ENCODE results near the gene TNS3. TPM values are rescaled to one million over a fixed set of nuclear protein-coding genes. Genes with fewer than 3 reads are reported as not detected.

TNS3 gene
- total RNA-seq, 2 experiments from 2014 or later: 0.11 TPM

DNA sequence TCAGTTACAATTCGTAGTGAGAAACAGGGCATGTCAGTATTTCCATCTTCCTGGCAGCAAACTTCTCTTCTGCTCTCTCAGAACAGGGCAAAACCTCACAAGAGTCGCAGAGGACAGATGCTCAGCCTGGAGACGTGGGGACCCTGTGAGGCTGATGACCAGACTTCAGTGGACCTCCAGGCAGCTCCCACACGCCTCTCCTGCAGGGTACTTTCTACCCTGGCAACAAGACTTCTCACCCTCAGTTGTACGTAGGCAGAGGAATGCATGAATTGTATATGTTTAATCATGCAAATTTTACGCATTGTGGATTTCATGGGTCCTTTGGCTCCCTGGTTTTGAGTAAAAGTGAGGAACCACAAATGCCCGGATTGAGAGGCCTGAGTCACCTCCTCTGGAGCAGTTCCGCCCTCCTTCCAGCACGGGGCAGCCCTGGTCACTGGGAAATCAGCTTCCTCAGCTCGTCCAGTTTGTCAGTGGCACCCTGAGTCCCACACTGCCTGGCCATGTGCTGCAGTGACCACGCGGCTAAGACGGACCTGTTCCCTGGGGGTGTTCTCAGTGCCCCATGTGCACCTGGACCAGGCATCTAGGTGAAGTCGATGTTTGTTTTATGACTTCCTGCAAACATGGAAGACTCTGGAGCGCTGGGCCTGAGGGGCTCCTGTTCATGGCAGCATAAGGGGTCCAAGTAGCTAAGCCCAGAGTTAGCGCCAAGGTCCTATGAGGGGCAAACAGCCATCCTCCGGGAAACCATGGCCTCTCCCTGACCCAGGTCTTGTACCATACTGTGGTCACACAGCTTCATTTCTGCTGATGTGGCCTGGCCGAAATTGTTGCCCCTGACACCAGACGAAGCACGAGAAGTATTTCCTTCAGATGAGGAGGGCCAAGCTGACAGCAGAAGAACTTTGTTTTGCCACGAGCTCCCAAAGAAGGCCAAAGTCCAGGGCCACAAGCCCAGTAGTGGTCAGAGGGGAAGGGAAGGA is 165.1 kb downstream of the TNS3 start:
- H3K4me1 Mint-ChIP-seq: peaks cover 4% of the 10 kb centered on the region
- H3K36me3 Mint-ChIP-seq (ENCODE audit: low read depth): no peaks in the 10 kb centered on the region
- no peaks in the 10 kb centered on the region for H3K27me3 Mint-ChIP-seq
- ChIA-PET CTCF (no interaction called here), POLR2A (no interaction called here)
- H3K27ac Mint-ChIP-seq: no peak overlapping the region
- no peak for DNase-seq
- intact Hi-C loops (cut with DNase I, micrococcal nuclease): no loop called here
- no peak overlapping the region for H3K4me3 Mint-ChIP-seq
- H3K9me3 Mint-ChIP-seq (ENCODE audit: low read depth): no peaks in the 10 kb centered on the region
- ATAC-seq: no peak

GRCh38 chr7:47415318-47416212 is 166.3 kb downstream of the TNS3 start:
- Mint-ChIP-seq H3K27ac (no peak overlapping the region), H3K27me3 (no peaks in the 10 kb centered on the region), H3K4me3 (no peak overlapping the region), H3K36me3 (ENCODE audit: low read depth) (no peaks in the 10 kb centered on the region), H3K4me1 (peaks cover 4% of the 10 kb centered on the region), H3K9me3 (ENCODE audit: low read depth) (no peaks in the 10 kb centered on the region)
- ATAC-seq (no peak), DNase-seq (no peak)
- POLR2A ChIA-PET: no interaction called here
- intact Hi-C loops (cut with DNase I, micrococcal nuclease): no loop called here
- CTCF ChIA-PET: no interaction called here

- intact Hi-C loops (cut with DNase I, micrococcal nuclease): no loop called here
- no peaks in the 10 kb centered on the region for H3K36me3 Mint-ChIP-seq (ENCODE audit: low read depth)
- POLR2A ChIA-PET: no interaction called here
- no peak overlapping the region for H3K27ac Mint-ChIP-seq
- no peak overlapping the region for H3K4me3 Mint-ChIP-seq
- no peaks in the 10 kb centered on the region for H3K27me3 Mint-ChIP-seq
- H3K9me3 Mint-ChIP-seq (ENCODE audit: low read depth): no peaks in the 10 kb centered on the region
- H3K4me1 Mint-ChIP-seq: peaks cover 4% of the 10 kb centered on the region
- CTCF ChIA-PET: no interaction called here
- no peak for ATAC-seq
- DNase-seq: no peak
Observed at GRCh38 chr7:47414342-47415317, 167.3 kb downstream of the TNS3 start.

GRCh38 chr7:47413526-47414341 is 168.2 kb downstream of the TNS3 start:
- no peak for ATAC-seq
- Mint-ChIP-seq H3K4me3 (no peak overlapping the region), H3K27ac (no peak overlapping the region), H3K36me3 (ENCODE audit: low read depth) (no peaks in the 10 kb centered on the region), H3K9me3 (ENCODE audit: low read depth) (no peaks in the 10 kb centered on the region), H3K4me1 (peaks cover 4% of the 10 kb centered on the region), H3K27me3 (no peaks in the 10 kb centered on the region)
- ChIA-PET POLR2A (no interaction called here), CTCF (no interaction called here)
- intact Hi-C loops (cut with DNase I, micrococcal nuclease): no loop called here
- no peak for DNase-seq

GRCh38 chr7:47411901-47412300 is 170.0 kb downstream of the TNS3 start:
- no peak overlapping the region for H3K27ac Mint-ChIP-seq

DNA sequence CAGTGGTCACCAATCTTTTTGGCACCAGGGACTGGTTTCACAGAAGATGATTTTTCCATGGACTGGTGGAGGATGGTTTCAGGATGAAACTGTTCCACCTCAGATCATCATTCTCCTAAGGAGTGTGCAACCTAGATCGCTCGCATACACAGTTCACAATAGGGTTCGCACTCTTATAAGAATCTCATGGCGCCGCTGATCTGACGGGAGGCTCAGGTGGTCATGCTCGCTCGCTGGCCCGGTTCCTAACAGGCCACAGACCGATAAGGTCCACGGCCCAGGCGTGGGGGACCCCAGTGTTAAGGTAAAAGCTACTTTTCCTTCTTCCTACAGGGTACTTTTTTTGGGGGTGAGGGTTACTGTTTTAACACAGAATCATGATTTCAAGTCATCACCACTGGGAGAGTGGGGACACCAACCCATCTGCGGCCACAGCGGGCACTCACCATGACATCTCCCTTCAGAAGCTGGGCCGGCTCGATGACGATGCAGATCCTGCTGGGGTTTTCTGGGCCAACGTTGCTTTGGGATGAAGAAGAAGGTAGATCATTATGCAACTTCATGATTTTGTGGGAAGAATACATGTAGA is 170.5 kb downstream of the TNS3 start:
- H3K27me3 Mint-ChIP-seq: no peaks in the 10 kb centered on the region
- no peak for ATAC-seq
- ChIA-PET CTCF (no interaction called here), POLR2A (no interaction called here)
- no peaks in the 10 kb centered on the region for H3K36me3 Mint-ChIP-seq (ENCODE audit: low read depth)
- DNase-seq: no peak
- no peak overlapping the region for H3K27ac Mint-ChIP-seq
- intact Hi-C loops (cut with DNase I, micrococcal nuclease): no loop called here
- peaks cover 4% of the 10 kb centered on the region for H3K4me1 Mint-ChIP-seq
- no peaks in the 10 kb centered on the region for H3K9me3 Mint-ChIP-seq (ENCODE audit: low read depth)
- no peak overlapping the region for H3K4me3 Mint-ChIP-seq

More at GRCh38 chr7:47411901-47412300, 170.0 kb downstream of the TNS3 start:
- intact Hi-C loops (cut with DNase I, micrococcal nuclease): no loop called here
- Mint-ChIP-seq H3K9me3 (ENCODE audit: low read depth) (no peaks in the 10 kb centered on the region), H3K36me3 (ENCODE audit: low read depth) (no peaks in the 10 kb centered on the region), H3K4me1 (peaks cover 4% of the 10 kb centered on the region), H3K27me3 (no peaks in the 10 kb centered on the region), H3K4me3 (no peak overlapping the region)
- ChIA-PET POLR2A (no interaction called here), CTCF (no interaction called here)
- DNase-seq: no peak
- no peak for ATAC-seq

DNA sequence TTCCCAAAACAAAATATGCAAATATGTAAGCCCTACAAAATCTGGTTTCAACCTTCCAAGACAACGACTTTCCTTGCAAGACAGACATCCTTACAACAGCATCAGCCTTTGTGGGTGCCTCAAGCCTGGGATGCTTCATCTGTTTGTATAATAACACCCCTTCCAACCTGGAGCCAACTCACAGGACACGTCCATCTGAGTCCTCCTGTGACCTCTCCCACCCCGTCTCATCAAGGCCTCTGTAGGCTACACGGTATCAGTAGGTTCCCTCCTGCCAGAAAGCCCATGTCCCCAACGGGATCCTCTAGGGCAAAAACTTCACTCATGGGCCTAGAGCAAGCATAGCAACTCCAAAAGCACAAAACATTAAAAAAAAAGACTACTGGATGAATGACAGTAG is 173.2 kb downstream of the TNS3 start:
- ATAC-seq: no peak
- Mint-ChIP-seq H3K9me3 (ENCODE audit: low read depth) (no peaks in the 10 kb centered on the region), H3K27ac (no peak overlapping the region), H3K4me3 (no peak overlapping the region), H3K4me1 (peaks cover 4% of the 10 kb centered on the region), H3K27me3 (no peaks in the 10 kb centered on the region), H3K36me3 (ENCODE audit: low read depth) (no peaks in the 10 kb centered on the region)
- intact Hi-C loops (cut with DNase I, micrococcal nuclease): no loop called here
- POLR2A ChIA-PET: no interaction called here
- CTCF ChIA-PET: no interaction called here
- DNase-seq: no peak

GRCh38 chr7:47407821-47408674 is 173.9 kb downstream of the TNS3 start:
- no peak overlapping the region for H3K4me3 Mint-ChIP-seq
- H3K36me3 Mint-ChIP-seq (ENCODE audit: low read depth): no peaks in the 10 kb centered on the region
- intact Hi-C loops (cut with DNase I, micrococcal nuclease): no loop called here
- DNase-seq (no peak), ATAC-seq (no peak)
- peaks cover 8% of the 10 kb centered on the region for H3K4me1 Mint-ChIP-seq
- POLR2A ChIA-PET: no interaction called here
- no peaks in the 10 kb centered on the region for H3K27me3 Mint-ChIP-seq
- H3K27ac Mint-ChIP-seq: no peak overlapping the region
- CTCF ChIA-PET: no interaction called here
- H3K9me3 Mint-ChIP-seq (ENCODE audit: low read depth): no peaks in the 10 kb centered on the region

GRCh38 chr7:47407136-47407535 is 174.8 kb downstream of the TNS3 start:
- no peaks in the 10 kb centered on the region for H3K36me3 Mint-ChIP-seq (ENCODE audit: low read depth)
- CTCF ChIA-PET: no interaction called here
- no peak overlapping the region for H3K4me3 Mint-ChIP-seq
- POLR2A ChIA-PET: no interaction called here
- DNase-seq (no peak), ATAC-seq (no peak)
- peaks cover 8% of the 10 kb centered on the region for H3K4me1 Mint-ChIP-seq
- H3K27ac Mint-ChIP-seq: no peak overlapping the region
- no peaks in the 10 kb centered on the region for H3K27me3 Mint-ChIP-seq
- intact Hi-C loops (cut with DNase I, micrococcal nuclease): no loop called here
- no peaks in the 10 kb centered on the region for H3K9me3 Mint-ChIP-seq (ENCODE audit: low read depth)

GRCh38 chr7:47406801-47407129 is 175.1 kb downstream of the TNS3 start:
- Mint-ChIP-seq H3K36me3 (ENCODE audit: low read depth) (no peaks in the 10 kb centered on the region), H3K4me3 (no peak overlapping the region), H3K4me1 (peaks cover 8% of the 10 kb centered on the region), H3K27ac (no peak overlapping the region), H3K27me3 (no peaks in the 10 kb centered on the region), H3K9me3 (ENCODE audit: low read depth) (no peaks in the 10 kb centered on the region)
- DNase-seq (no peak), ATAC-seq (no peak)
- intact Hi-C loops (cut with DNase I, micrococcal nuclease): no loop called here
- ChIA-PET POLR2A (no interaction called here), CTCF (no interaction called here)
